HG03108 (cell line): ENCODE results near the gene SLC6A15.

ENCODE experiments used
- ATAC-seq: cut with Tn5 transposase; IDR thresholded peaks from one replicate; pipeline ENCODE4 v1.9.1; 2021; ENCODE audit warnings: moderate library complexity; ENCODE audit not compliant: unreplicated experiment

SLC6A15 gene

DNA sequence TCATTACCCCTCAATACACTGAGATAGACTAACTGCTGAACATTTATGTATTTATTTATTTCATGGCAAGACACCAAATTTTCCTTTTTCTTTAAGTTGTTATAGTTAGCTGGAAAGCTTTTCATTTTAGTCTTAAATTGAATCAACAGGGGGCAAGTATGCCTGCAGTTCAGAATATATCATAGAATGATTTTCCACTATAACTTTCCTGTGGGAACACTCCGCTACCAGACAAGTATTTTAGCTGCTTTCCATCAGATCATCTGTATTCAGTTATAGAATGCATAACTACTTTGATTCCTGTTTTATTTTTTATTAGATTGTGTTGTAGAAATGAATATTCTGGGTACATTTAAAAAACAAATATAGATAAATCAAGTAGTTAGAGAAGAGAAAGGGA is 102.0 kb downstream of the SLC6A15 start:
- no peak for ATAC-seq
